AG09309 (cell line): Measurements from ENCODE around the gene DARS1.

Experiments used
- DNase-seq: peaks from one replicate; pipeline ENCODE4 v3.0.0-alpha.2; 2010; ENCODE audit warnings: low read depth
- H3K4me3 ChIP-seq: 2 replicates; pipeline ENCODE4 v1.5.1; 2011; ENCODE audit warnings: mild to moderate bottlenecking, low read depth, low read length, moderate library complexity; ENCODE audit not compliant: control insufficient read depth
- TF ChIP-seq, protein P1 (sequence below): IDR thresholded peaks from 2 replicates; pipeline ENCODE4 v1.5.1; 2011; ENCODE audit warnings: mild to moderate bottlenecking, low read depth, low read length, inconsistent platforms; ENCODE audit not compliant: insufficient read depth, control insufficient read depth; ENCODE audit errors: missing control alignments

DARS1 gene

GRCh38 chr2:135916207-135916606 is 69.2 kb downstream of the DARS1 start:
- no peak for DNase-seq
- H3K4me3 ChIP-seq = no peak overlapping the region
- TF ChIP-seq, protein P1, sequence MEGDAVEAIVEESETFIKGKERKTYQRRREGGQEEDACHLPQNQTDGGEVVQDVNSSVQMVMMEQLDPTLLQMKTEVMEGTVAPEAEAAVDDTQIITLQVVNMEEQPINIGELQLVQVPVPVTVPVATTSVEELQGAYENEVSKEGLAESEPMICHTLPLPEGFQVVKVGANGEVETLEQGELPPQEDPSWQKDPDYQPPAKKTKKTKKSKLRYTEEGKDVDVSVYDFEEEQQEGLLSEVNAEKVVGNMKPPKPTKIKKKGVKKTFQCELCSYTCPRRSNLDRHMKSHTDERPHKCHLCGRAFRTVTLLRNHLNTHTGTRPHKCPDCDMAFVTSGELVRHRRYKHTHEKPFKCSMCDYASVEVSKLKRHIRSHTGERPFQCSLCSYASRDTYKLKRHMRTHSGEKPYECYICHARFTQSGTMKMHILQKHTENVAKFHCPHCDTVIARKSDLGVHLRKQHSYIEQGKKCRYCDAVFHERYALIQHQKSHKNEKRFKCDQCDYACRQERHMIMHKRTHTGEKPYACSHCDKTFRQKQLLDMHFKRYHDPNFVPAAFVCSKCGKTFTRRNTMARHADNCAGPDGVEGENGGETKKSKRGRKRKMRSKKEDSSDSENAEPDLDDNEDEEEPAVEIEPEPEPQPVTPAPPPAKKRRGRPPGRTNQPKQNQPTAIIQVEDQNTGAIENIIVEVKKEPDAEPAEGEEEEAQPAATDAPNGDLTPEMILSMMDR = peak; percentile 27

GRCh38 chr2:135914485-135914884 is 70.9 kb downstream of the DARS1 start:
- TF ChIP-seq, protein P1 = no peak
- H3K4me3 ChIP-seq = no peak overlapping the region
- DNase-seq = no peak

- no peak overlapping the region for H3K4me3 ChIP-seq
- TF ChIP-seq, protein P1 = peak; percentile 57
- DNase-seq = no peak
Observed at GRCh38 chr2:135913727-135914365, 71.6 kb downstream of the DARS1 start.

DNA sequence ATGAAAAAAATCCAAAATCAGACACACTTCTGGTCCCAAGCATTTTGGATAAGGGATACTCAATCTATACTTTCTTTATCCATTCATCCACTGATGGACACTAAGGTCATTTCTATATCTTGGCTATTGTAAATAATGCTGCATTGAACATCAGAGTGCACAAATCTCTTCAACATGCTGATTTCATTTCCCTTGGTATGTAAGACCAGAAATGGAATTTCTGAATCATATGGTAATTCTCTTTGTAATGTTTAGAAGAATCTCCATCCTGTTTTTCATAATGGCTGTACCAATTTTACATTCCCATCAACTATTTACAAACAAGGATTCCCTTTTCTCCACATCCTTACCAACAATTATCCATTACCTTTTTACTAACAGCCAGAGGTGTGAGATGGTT is 75.5 kb downstream of the DARS1 start:
- no peak for DNase-seq
- TF ChIP-seq, protein P1 = no peak

GRCh38 chr2:135905679-135906078 is 79.7 kb downstream of the DARS1 start:
- TF ChIP-seq, protein P1 = no peak
- no peak for DNase-seq
- H3K4me3 ChIP-seq = no peak overlapping the region

More for the DNA sequence above, 75.5 kb downstream of the DARS1 start:
- no peak overlapping the region for H3K4me3 ChIP-seq

GRCh38 chr2:135904341-135904989 is 81.0 kb downstream of the DARS1 start:
- H3K4me3 ChIP-seq = no peak overlapping the region
- TF ChIP-seq, protein P1 = no peak
- DNase-seq = no peak
